ENCODE measurements around the gene SENP2.
A peak's percentile ranks its signal among the peaks of the same experiment; 100 is the strongest.

GRCh38 chr3:185537369-185537970, 48.6 kb upstream of the SENP2 start:
- TF ChIP-seq HMGN3 (IDR thresholded peaks at IDR 0.05; ENCODE audit: borderline replicate concordance, extremely low read depth, insufficient read length, low read depth, low read length) (no peak), CREM (IDR thresholded peaks at IDR 0.05; ENCODE audit: low read depth) (peak; percentile 63), MED1 (CRISPR knock-in tag; IDR thresholded peaks at IDR 0.05; ENCODE audit: borderline replicate concordance) (no peak), CREB1 (IDR thresholded peaks at IDR 0.05) (no peak), CREB1 (CRISPR knock-in tag; IDR thresholded peaks at IDR 0.05) (no peak), ZNF140 (CRISPR knock-in tag; IDR thresholded peaks at IDR 0.05) (no peak), NRF1 (conservative IDR thresholded peaks at IDR 0.05 in 1 of 2, IDR thresholded peaks at IDR 0.05 in 1 of 2) (peak; percentile 67 to 68), GABPB1 (CRISPR knock-in tag; IDR thresholded peaks at IDR 0.05) (peak; percentile 65), BRD4 (IDR thresholded peaks at IDR 0.05) (no peak), CTCF (IDR thresholded peaks at IDR 0.05 in 2 of 3, conservative IDR thresholded peaks at IDR 0.05 in 1 of 3; ENCODE audit: insufficient read depth in 2 of 3, low read depth in 1 of 3, low read length in 3 of 3) (no peak), FOXP1 (CRISPR knock-in tag; IDR thresholded peaks at IDR 0.05) (no peak), MYC (IDR thresholded peaks at IDR 0.05; ENCODE audit: low read depth, low read length) (no peak), MYC (CRISPR knock-in tag; IDR thresholded peaks at IDR 0.05; ENCODE audit: borderline replicate concordance, low read depth) (no peak), ZBTB11 (CRISPR knock-in tag; IDR thresholded peaks at IDR 0.05) (0 out of 6 replicates have a peak, but pooled peaks of 1 of the 3 experiments have one; percentile 39), TCF3 (CRISPR knock-in tag; IDR thresholded peaks at IDR 0.05) (peak; percentile 70)
